Spleen (tissue), 11 donors: ENCODE measurements around the gene SEMA4F. TPM values are rescaled to one million over a fixed set of nuclear protein-coding genes. Genes with fewer than 3 reads are reported as not detected.
"Not testable (repeated sequence)": the region's sequence is repeated elsewhere in the genome, so short reads cannot be mapped to it uniquely, and the experiment has no call there.

Experiments
- DNase-seq: peaks from one replicate; pipeline ENCODE4 v3.0.0-alpha.2; 2020
- H3K27ac ChIP-seq, 8 donors: fragments of 200-600 bp; sonication (generic) in 7 of 8; 1 replicate in 4 of 8; 2 replicates in 4 of 8; pipeline versions ENCODE4 v1.5.0 to v1.8.0; 2016 to 2021; ENCODE audit warnings: inconsistent platforms in 4 of 8, mild to moderate bottlenecking in 4 of 8, moderate library complexity in 1 of 8
- H3K27me3 ChIP-seq, 7 donors: fragments of 200-600 bp; sonication (generic) in 6 of 7; replicated peaks in 1 of 7; 1 replicate in 4 of 7; 2 replicates in 3 of 7; pipeline versions ENCODE4 v1.5.0 to v1.8.0; 2016 to 2021; ENCODE audit warnings: inconsistent platforms in 3 of 7, mild to moderate bottlenecking in 1 of 7
- H3K36me3 ChIP-seq, 6 donors: fragments of 200-600 bp; sonication (generic) in 5 of 6; 1 replicate in 4 of 6; 2 replicates in 2 of 6; pipeline versions ENCODE4 v1.5.0 to v1.8.0; 2016 to 2021; ENCODE audit warnings: inconsistent platforms in 2 of 6
- H3K4me1 ChIP-seq, 6 donors: fragments of 200-600 bp; sonication (generic) in 5 of 6; 1 replicate in 3 of 6; 2 replicates in 3 of 6; pipeline versions ENCODE4 v1.5.0 to v1.8.0; 2016 to 2021; ENCODE audit warnings: inconsistent platforms in 3 of 6
- H3K4me3 ChIP-seq, 8 donors: fragments of 200-600 bp; sonication (generic) in 7 of 8; 1 replicate in 4 of 8; 2 replicates in 4 of 8; pipeline versions ENCODE4 v1.5.0 to v1.8.0; 2016 to 2021; ENCODE audit warnings: inconsistent platforms in 4 of 8, mild to moderate bottlenecking in 4 of 8, moderate library complexity in 2 of 8
- H3K9me3 ChIP-seq, 8 donors: fragments of 200-600 bp; sonication (generic) in 7 of 8; 1 replicate in 4 of 8; 2 replicates in 4 of 8; pipeline versions ENCODE4 v1.5.0 to v1.8.0; 2016 to 2021; ENCODE audit warnings: inconsistent platforms in 4 of 8
- POLR2A ChIP-seq, 3 donors: fragments of 450-650 bp; IDR thresholded peaks; one replicate each; pipeline ENCODE4 v1.5.1; 2017; ENCODE audit warnings: antibody characterized with exemption in 3 of 3, mild to moderate bottlenecking in 1 of 3
- POLR2AphosphoS5 ChIP-seq, 3 donors: sonication (generic); formaldehyde crosslinking; IDR thresholded peaks; one replicate each; pipeline ENCODE4 v1.5.1; 2017; ENCODE audit warnings: antibody characterized with exemption in 3 of 3
- WGBS, 5 donors: extraction: QIAGEN DNeasy Blood & Tissue Kit in 3 of 5; methylation state at CpG; one replicate each; pipeline versions ENCODE4 v1.1.5 to v1.1.7; 2013 to 2018; 5-methylcytosine and 5-hydroxymethylcytosine counted together
- intact Hi-C: fragments of 100-400 bp; cut with DNase I; formaldehyde crosslinking; loops from one replicate; pipeline ENCODE4 v1.15.0; 2023; ENCODE audit warnings: low total_unique reads
- polyA plus RNA-seq, 3 donors: library from polyadenylated mRNA; stranded (reverse); fragments of 200-250 nt; gene quantifications; one replicate each; pipeline ENCODE4 v1.2.1, GENCODE V29; 2013
- total RNA-seq, 7 donors: library from RNA; depleted of rRNA in 3 of 7; stranded (reverse); fragments of >200 nt in 3 of 7; fragmentation: NEBNext Ultra II Directional in 4 of 7; extraction: Animal tissue kit (Norgen Biotek cat#: 25700) in 4 of 7; gene quantifications; one replicate each; pipeline versions ENCODE4 v1.1.0 to v1.2.1, GENCODE V29; 2016 to 2021
- TF ChIP-seq, protein P1 (sequence below), 11 experiments: fragments of 200-600 bp in 7 of 11; fragments of 450-650 bp in 4 of 11; sonication (generic) in 4 of 11; IDR thresholded peaks in 8 of 11; conservative IDR thresholded peaks in 3 of 11; 1 replicate in 7 of 11; 2 replicates in 4 of 11; pipeline versions ENCODE4 v1.4.0 to v1.8.0; 2016 to 2021; ENCODE audit warnings: antibody characterized with exemption in 11 of 11, inconsistent platforms in 4 of 11, mild to moderate bottlenecking in 1 of 11
- donor health status: healthy with polysubstance abuse.
- donor health status: DM: no; HTN: no; CAD: no; lungs with moderate emphysema.
- donor health status: DM: no; HTN: no; CAD: no.
- donor health status: Bipolar disorder and iron deficiency.
- donor health status: healthy.
- donor health status: DM: no; HTN: no; CAD: no.
- donor health status: DM: yes; HTN: yes; CAD: no.

Gene SEMA4F
- total and polyA plus RNA-seq, 10 donors, result 1.5 to 11.0 (median 6.9) TPM

DNA sequence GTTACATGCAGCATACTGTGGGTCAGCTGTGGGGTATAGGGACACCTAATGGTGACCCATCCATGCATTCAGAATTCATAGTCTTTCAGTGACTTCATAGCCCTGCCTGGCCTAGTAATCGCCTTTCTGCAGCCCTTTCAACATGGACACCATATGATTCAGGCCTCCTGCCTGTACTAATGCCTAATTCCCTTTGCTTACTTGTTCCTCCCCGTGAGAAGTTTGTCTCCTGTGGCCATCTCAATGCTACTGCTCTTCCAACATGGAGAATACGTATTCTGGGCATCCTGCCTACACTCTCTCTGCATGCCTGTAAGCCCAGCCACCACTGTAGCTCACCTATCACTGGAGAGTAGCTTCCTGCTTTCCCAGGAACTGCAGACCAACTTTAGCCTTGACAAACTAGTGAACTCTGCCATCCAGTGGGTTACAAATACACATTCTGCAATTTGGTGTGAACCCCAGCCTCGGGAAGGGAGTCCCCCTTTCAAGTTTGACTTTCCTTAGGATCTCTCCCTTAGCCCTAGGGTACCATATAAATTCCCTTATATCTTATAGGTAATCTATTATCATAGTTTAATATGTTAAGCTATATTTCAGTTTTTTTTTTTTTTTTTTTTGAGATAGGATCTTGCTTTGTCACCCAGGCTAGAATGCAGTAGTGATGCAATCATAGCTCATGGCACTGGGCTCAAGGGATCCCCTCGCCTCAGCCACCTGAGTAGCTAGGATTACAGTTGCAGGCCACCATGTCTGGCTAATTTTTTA lies 28.2 kb upstream of the SEMA4F start:
- H3K36me3 ChIP-seq, result no peaks in the 10 kb centered on the region
- no peaks in the 10 kb centered on the region for H3K4me1 ChIP-seq
- WGBS, 5 donors, result 84 to 93% (median 89%) methylated on average over 5 of the region's 5 CpGs
- no peaks in the 10 kb centered on the region for H3K27me3 ChIP-seq
- H3K27ac ChIP-seq, result no peak overlapping the region
- no peak overlapping the region for H3K4me3 ChIP-seq
- TF ChIP-seq, protein P1, sequence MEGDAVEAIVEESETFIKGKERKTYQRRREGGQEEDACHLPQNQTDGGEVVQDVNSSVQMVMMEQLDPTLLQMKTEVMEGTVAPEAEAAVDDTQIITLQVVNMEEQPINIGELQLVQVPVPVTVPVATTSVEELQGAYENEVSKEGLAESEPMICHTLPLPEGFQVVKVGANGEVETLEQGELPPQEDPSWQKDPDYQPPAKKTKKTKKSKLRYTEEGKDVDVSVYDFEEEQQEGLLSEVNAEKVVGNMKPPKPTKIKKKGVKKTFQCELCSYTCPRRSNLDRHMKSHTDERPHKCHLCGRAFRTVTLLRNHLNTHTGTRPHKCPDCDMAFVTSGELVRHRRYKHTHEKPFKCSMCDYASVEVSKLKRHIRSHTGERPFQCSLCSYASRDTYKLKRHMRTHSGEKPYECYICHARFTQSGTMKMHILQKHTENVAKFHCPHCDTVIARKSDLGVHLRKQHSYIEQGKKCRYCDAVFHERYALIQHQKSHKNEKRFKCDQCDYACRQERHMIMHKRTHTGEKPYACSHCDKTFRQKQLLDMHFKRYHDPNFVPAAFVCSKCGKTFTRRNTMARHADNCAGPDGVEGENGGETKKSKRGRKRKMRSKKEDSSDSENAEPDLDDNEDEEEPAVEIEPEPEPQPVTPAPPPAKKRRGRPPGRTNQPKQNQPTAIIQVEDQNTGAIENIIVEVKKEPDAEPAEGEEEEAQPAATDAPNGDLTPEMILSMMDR (IDR thresholded peaks at IDR 0.05 in 8 of 11, conservative IDR thresholded peaks at IDR 0.05 in 3 of 11), result no peak
- TF ChIP-seq POLR2A (IDR thresholded peaks at IDR 0.05), result no peak
- no peak for TF ChIP-seq POLR2AphosphoS5 (IDR thresholded peaks at IDR 0.05)
- no peak for DNase-seq
- intact Hi-C loops, result no loop called here
- peaks cover 0 to 5% (median 0%) of the 10 kb centered on the region in 8 donors for H3K9me3 ChIP-seq

GRCh38 chr2:74628538-74629105 lies 25.4 kb upstream of the SEMA4F start:
- no peak for DNase-seq
- WGBS, 5 donors, result 59 to 77% (median 65%) methylated on average over 3 of the region's 3 CpGs
- Histone ChIP-seq H3K27ac (no peak overlapping the region), H3K4me1 (no peaks in the 10 kb centered on the region), H3K4me3 (no peak overlapping the region), H3K27me3 (no peaks in the 10 kb centered on the region), H3K9me3 (peaks cover 0 to 5% (median 0%) of the 10 kb centered on the region in 8 donors), H3K36me3 (no peaks in the 10 kb centered on the region)
- TF ChIP-seq, protein P1 (IDR thresholded peaks at IDR 0.05 in 8 of 11, conservative IDR thresholded peaks at IDR 0.05 in 3 of 11), result no peak
- TF ChIP-seq POLR2A (IDR thresholded peaks at IDR 0.05), result no peak
- TF ChIP-seq POLR2AphosphoS5 (IDR thresholded peaks at IDR 0.05), result no peak
- intact Hi-C loops, result no loop called here

DNA sequence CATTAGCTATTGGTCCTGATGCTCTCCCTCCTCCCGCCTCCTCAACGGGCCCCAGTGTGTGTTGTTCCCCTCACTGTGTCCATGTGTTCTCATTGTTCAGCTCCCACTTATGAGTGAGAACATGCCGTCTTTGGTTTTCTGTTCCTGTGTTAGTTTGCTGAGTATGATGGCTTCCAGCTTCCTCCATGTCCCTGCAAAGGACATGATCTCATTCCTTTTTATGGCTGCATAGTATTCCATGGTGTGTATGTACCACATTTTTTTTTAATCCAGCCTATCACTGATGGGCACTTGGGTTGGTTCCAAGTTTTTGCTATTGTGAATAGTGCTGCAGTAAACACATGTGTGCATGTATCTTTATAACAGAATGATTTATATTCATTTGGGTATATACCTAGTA lies 23.6 kb upstream of the SEMA4F start:
- H3K36me3 ChIP-seq, H3K9me3 ChIP-seq, H3K27ac ChIP-seq, intact Hi-C loops, DNase-seq, H3K4me3 ChIP-seq, H3K4me1 ChIP-seq, H3K27me3 ChIP-seq: not testable (repeated sequence)
- 94 to 99% (median 96%) methylated on average over 3 of the region's 3 CpGs for WGBS, 5 donors

DNA sequence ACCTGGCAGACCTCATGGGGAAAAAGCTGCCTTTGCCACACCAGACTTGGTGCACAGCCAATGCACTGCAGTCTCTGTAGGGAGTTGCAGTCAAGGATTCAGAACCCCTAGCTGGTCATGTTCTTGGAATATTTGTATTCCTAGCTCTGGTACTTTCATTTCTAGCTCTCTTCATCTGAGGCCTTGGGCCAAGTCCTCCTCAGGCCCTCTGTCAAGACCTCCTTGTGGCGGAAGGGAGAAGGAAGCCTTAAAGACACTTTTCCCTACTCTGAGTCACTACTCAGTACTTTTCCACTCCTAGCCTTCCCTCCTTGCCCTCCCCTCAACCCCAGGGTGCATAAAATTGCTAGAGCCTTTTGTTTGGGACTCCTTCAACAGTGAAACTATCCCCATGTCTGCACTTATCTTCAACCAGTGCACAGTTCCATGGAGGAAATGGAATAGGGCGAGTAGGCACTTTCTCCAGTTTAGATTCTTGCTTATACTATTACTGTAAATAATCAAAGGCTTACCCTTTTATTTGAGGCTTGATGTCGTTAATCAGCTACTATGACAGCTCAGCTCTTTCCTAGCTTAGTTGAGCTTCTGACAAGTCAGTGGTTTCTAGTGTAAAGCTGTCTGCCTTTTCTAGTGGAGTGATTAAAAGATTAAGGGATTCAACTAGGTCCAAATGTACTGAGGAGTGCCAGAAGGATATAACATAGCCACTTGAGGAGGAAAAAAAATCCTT lies 21.7 kb upstream of the SEMA4F start:
- Histone ChIP-seq H3K4me1 (no peaks in the 10 kb centered on the region), H3K36me3 (no peaks in the 10 kb centered on the region), H3K27me3 (no peaks in the 10 kb centered on the region), H3K9me3 (peaks cover 0 to 5% (median 0%) of the 10 kb centered on the region in 8 donors), H3K27ac (peak overlapping the region in 1 of 8 donors; percentile 34), H3K4me3 (no peak overlapping the region)
- TF ChIP-seq POLR2A (IDR thresholded peaks at IDR 0.05) (no peak), POLR2AphosphoS5 (IDR thresholded peaks at IDR 0.05) (no peak)
- TF ChIP-seq, protein P1 (IDR thresholded peaks at IDR 0.05 in 8 of 11, conservative IDR thresholded peaks at IDR 0.05 in 3 of 11), result no peak
- 75 to 86% (median 80%) methylated on average over 3 of the region's 3 CpGs for WGBS, 5 donors
- no peak for DNase-seq
- intact Hi-C loops, result no loop called here
